ACC112 (cell line): ENCODE results near the gene MYO18A.
A peak's percentile ranks its signal among the peaks of the same experiment; 100 is the strongest.

Source experiments
- H2AFZ ChIP-seq: fragments of 200-600 bp; sonication (generic); one replicate; pipeline ENCODE4 v1.6.0; 2017; ENCODE audit warnings: antibody characterized with exemption, low read length; ENCODE audit not compliant: unreplicated experiment
- H3K27ac ChIP-seq: fragments of 200-600 bp; sonication (generic); 2 replicates; pipeline ENCODE4 v1.5.1; 2014; ENCODE audit warnings: low read depth, mild to moderate bottlenecking, antibody characterized with exemption, low read length, moderate library complexity
- H3K27me3 ChIP-seq: fragments of 200-600 bp; sonication (generic); 2 replicates; pipeline ENCODE4 v1.6.1; 2014; ENCODE audit warnings: mild to moderate bottlenecking, antibody characterized with exemption, low read length, moderate library complexity, mixed read lengths; ENCODE audit not compliant: insufficient read depth
- H3K36me3 ChIP-seq: fragments of 200-600 bp; sonication (generic); 2 replicates; pipeline ENCODE4 v1.6.1; 2016; ENCODE audit warnings: mild to moderate bottlenecking, antibody characterized with exemption, low read length, moderate library complexity, mixed read lengths; ENCODE audit not compliant: insufficient read depth
- H3K4me1 ChIP-seq: fragments of 200-600 bp; sonication (generic); one replicate; pipeline ENCODE4 v1.6.1; 2016; ENCODE audit warnings: low read length, mixed read lengths; ENCODE audit not compliant: insufficient read depth, unreplicated experiment, control insufficient read depth
- H3K4me3 ChIP-seq: fragments of 200-600 bp; sonication (generic); 2 replicates; pipeline ENCODE4 v1.5.1; 2014; ENCODE audit warnings: mild to moderate bottlenecking, low read depth, low read length
- H3K79me2 ChIP-seq: fragments of 200-600 bp; sonication (generic); one replicate; pipeline ENCODE4 v1.6.0; 2016; ENCODE audit warnings: low read length; ENCODE audit not compliant: control insufficient read depth, unreplicated experiment, insufficient read depth

The MYO18A gene

GRCh38 chr17:29194669-29195068, 14.5 kb upstream of the MYO18A start:
- no peak overlapping the region for H2AFZ ChIP-seq
- H3K79me2 ChIP-seq, result no peaks in the 10 kb centered on the region
- H3K4me1 ChIP-seq, result no peaks in the 10 kb centered on the region
- H3K27me3 ChIP-seq, result peaks cover 9% of the 10 kb centered on the region
- H3K4me3 ChIP-seq, result no peak overlapping the region
- H3K27ac ChIP-seq, result no peak overlapping the region
- no peaks in the 10 kb centered on the region for H3K36me3 ChIP-seq

- H3K4me1 ChIP-seq, result no peaks in the 10 kb centered on the region
Observed at GRCh38 chr17:29193146-29193545, 12.9 kb upstream of the MYO18A start.

GRCh38 chr17:29190592-29191207, 10.5 kb upstream of the MYO18A start:
- Histone ChIP-seq H3K36me3 (no peaks in the 10 kb centered on the region), H3K27ac (no peak overlapping the region), H3K4me1 (no peaks in the 10 kb centered on the region), H3K79me2 (no peaks in the 10 kb centered on the region), H2AFZ (no peak overlapping the region), H3K4me3 (no peak overlapping the region), H3K27me3 (peaks cover 9% of the 10 kb centered on the region)

More at GRCh38 chr17:29193146-29193545, 12.9 kb upstream of the MYO18A start:
- H3K36me3 ChIP-seq, result no peaks in the 10 kb centered on the region
- no peak overlapping the region for H3K4me3 ChIP-seq
- no peak overlapping the region for H3K27ac ChIP-seq
- H2AFZ ChIP-seq, result no peak overlapping the region
- H3K27me3 ChIP-seq, result peaks cover 9% of the 10 kb centered on the region
- no peaks in the 10 kb centered on the region for H3K79me2 ChIP-seq

- H3K79me2 ChIP-seq, result no peaks in the 10 kb centered on the region
- no peaks in the 10 kb centered on the region for H3K36me3 ChIP-seq
- H3K4me1 ChIP-seq, result no peaks in the 10 kb centered on the region
- no peak overlapping the region for H2AFZ ChIP-seq
- no peak overlapping the region for H3K4me3 ChIP-seq
- H3K27me3 ChIP-seq, result peaks cover 9% of the 10 kb centered on the region
- no peak overlapping the region for H3K27ac ChIP-seq
Observed at GRCh38 chr17:29190039-29190438, 9.8 kb upstream of the MYO18A start.

- Histone ChIP-seq H3K27ac (no peak overlapping the region), H3K27me3 (peaks cover 9% of the 10 kb centered on the region), H3K4me1 (no peaks in the 10 kb centered on the region), H3K4me3 (no peak overlapping the region), H3K79me2 (no peaks in the 10 kb centered on the region), H3K36me3 (no peaks in the 10 kb centered on the region), H2AFZ (no peak overlapping the region)
Observed at GRCh38 chr17:29189355-29189754, 9.2 kb upstream of the MYO18A start.

GRCh38 chr17:29181226-29181625, 1.0 kb upstream of the MYO18A start:
- H2AFZ ChIP-seq, result no peak overlapping the region
- H3K4me1 ChIP-seq, result peaks cover 25% of the 10 kb centered on the region
- H3K27me3 ChIP-seq, result no peaks in the 10 kb centered on the region
- H3K79me2 ChIP-seq, result no peaks in the 10 kb centered on the region
- H3K36me3 ChIP-seq, result no peaks in the 10 kb centered on the region
- no peak overlapping the region for H3K4me3 ChIP-seq
- H3K27ac ChIP-seq, result no peak overlapping the region

GRCh38 chr17:29180788-29181160, 576 bp upstream of the MYO18A start:
- no peaks in the 10 kb centered on the region for H3K79me2 ChIP-seq
- peak overlapping the region; percentile 83 for H3K4me3 ChIP-seq
- no peaks in the 10 kb centered on the region for H3K36me3 ChIP-seq
- H2AFZ ChIP-seq, result peak overlapping the region; percentile 90
- H3K27me3 ChIP-seq, result no peaks in the 10 kb centered on the region
- peaks cover 28% of the 10 kb centered on the region for H3K4me1 ChIP-seq
- H3K27ac ChIP-seq, result no peak overlapping the region

GRCh38 chr17:29179232-29180033, 765 bp downstream of the MYO18A start:
- Histone ChIP-seq H2AFZ (peak overlapping the region; percentile 61), H3K4me1 (peaks cover 28% of the 10 kb centered on the region), H3K4me3 (peak overlapping the region; percentile 83), H3K27me3 (no peaks in the 10 kb centered on the region), H3K79me2 (no peaks in the 10 kb centered on the region), H3K27ac (no peak overlapping the region), H3K36me3 (no peaks in the 10 kb centered on the region)

GRCh38 chr17:29178750-29179231, 1.4 kb downstream of the MYO18A start:
- Histone ChIP-seq H3K4me1 (peaks cover 28% of the 10 kb centered on the region), H3K4me3 (peak overlapping the region; percentile 83), H2AFZ (no peak overlapping the region), H3K27me3 (no peaks in the 10 kb centered on the region), H3K27ac (no peak overlapping the region), H3K79me2 (no peaks in the 10 kb centered on the region), H3K36me3 (no peaks in the 10 kb centered on the region)

GRCh38 chr17:29177871-29178749, 2.1 kb downstream of the MYO18A start:
- H3K27ac ChIP-seq, result no peak overlapping the region
- no peaks in the 10 kb centered on the region for H3K79me2 ChIP-seq
- no peaks in the 10 kb centered on the region for H3K36me3 ChIP-seq
- H3K4me1 ChIP-seq, result peaks cover 28% of the 10 kb centered on the region
- H3K4me3 ChIP-seq, result no peak overlapping the region
- H2AFZ ChIP-seq, result no peak overlapping the region
- H3K27me3 ChIP-seq, result no peaks in the 10 kb centered on the region
